HG02610 (cell line): ENCODE results near the gene UGGT1.
"Not testable (repeated sequence)": the region's sequence is repeated elsewhere in the genome, so short reads cannot be mapped to it uniquely, and the experiment has no call there.

Experiments
- ATAC-seq: cut with Tn5 transposase; IDR thresholded peaks from one replicate; pipeline ENCODE4 v1.9.1; 2021; ENCODE audit warnings: mild to moderate bottlenecking, moderate library complexity; ENCODE audit not compliant: unreplicated experiment

The UGGT1 gene

GRCh38 chr2:128169933-128170709 is 79.1 kb downstream of the UGGT1 start:
- no peak for ATAC-seq

DNA sequence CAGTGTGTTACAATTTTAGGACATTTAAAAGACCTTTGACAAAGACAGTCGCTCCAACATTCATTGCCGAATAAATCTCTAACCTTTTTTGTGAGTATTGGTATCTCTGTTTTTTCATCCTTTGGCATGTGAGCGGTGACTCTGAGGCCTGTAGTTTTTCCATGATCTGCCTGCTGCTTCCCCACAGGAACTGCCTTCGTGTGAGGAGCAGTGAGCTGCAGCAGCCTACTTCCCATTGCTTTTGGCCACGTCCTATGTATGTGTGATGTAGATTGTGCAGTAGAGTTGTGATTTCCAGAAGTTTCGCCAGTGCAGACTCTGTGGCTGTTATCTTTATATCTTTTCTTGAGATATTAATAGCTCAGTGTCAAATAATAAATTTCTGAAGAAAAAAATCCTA is 79.8 kb downstream of the UGGT1 start:
- no peak for ATAC-seq

DNA sequence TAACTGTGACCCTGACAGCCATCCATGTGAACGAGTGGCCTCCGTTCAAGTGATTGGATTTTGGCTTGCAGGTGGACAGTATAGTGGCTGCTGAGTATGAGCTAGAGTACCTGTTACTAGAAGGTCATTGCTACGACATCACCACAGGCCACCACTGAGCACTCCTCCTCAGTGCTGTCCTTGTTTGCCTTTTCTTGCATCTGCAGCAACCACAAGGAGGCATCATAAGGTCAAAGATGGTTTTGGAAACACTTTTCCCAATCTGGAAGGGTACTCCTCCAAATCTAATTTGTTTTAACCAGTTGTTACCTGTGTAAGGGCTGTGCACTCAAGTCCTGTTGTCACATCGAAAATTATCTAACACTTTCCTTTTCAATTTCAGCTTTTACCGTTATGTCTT is 81.2 kb downstream of the UGGT1 start:
- ATAC-seq, result no peak

DNA sequence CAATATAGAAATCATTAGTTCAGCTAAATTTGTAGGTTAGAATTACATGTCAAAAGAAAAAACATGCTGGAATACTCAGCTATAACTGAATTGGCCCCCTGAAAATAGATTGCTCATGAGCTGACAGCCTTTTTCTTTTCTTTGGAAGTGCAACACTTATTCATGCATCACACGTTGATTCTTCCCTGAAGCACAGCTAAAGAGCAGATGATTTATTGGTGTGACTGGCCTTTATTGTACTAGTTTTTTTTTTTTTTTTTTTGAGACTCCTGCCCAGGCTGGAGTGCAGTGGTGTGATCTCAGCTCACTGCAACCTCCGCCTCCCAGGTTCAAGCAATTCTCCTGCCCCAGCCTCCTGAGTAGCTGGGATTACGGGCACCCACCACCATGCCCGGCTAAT is 83.1 kb downstream of the UGGT1 start:
- not testable (repeated sequence) for ATAC-seq

DNA sequence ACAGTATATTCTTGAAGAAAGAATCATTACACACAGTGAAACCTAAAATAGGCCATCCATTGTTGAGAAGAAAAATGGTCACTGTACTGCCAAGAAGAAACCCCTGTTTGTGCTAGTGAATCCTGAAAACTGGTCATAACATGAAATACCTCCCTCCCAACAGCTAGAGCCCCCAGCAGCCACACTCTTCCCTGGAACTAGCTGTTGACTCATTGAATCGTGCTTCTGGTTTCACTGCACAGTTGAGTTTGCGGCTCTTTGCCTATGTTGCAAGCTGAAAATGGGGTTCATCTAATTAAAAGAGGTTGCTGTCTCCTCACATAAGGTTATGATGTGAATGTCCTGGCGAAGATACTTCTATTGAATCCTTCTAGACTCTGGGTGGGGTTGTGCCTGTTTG is 86.3 kb downstream of the UGGT1 start:
- no peak for ATAC-seq

DNA sequence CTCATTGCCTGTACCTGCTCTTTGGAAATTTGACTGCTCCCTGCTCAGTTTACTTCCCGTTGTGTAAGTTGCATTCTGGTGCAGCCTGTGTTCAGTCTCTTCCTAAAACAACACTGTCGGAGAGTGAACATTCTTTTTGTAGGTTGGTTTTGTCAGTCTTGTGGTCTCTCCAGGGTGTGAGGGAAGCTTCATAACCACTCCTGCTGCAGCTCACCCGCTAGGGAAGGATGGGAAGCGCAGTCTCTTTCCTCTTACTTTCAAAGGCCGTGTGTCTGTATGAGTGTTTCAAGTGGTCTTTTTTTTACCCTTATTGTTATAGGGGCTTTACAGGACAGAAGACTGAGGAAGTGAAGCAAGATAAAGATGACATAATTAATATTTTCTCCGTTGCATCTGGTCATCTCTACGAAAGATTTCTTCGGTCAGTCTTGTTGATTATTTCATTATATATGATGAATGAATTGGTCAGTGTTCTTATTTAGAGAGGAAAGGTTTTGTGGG is 87.2 kb downstream of the UGGT1 start:
- ATAC-seq, result no peak

GRCh38 chr2:128178650-128179460 is 87.9 kb downstream of the UGGT1 start:
- ATAC-seq, result peak; percentile 62

GRCh38 chr2:128179461-128179755 is 88.4 kb downstream of the UGGT1 start:
- no peak for ATAC-seq

DNA sequence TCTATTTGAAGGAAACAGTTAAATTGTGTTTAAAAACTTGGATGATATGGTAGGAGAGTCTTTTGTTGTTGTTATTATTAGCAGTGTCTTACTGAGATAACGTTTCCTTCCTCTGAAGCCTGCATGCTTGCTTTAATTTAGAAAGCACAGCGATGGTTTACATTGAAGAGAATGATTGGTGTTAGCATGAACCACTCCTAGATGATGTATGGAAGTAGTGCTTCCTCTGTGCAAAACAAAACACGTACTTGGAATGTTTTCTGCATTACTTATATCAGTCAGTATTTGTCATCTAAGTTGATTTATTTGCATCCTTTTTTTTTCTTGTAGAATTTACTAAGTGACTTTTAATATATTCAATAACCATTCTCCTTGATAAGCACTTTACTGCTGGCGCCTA is 89.0 kb downstream of the UGGT1 start:
- ATAC-seq, result no peak

DNA sequence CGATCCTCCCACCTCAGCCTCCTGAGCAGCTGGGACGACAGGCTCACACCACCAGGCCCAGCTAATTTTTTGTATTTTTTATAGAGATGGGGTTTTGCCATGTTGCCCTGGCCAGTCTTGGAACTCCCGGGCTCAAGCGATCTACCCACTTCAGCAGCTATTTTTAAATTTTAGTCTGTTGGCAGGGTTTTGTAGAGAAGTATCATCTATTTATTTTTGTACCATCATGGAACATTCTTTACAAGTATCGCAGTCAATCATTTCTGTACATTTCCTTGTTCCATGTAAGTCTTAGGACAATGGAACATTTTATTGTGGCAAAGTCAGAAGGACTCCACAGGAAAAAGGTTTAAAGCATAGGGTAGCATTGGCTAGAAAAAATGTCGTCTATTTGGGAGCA is 94.6 kb downstream of the UGGT1 start:
- ATAC-seq, result no peak

- ATAC-seq, result no peak
These were observed 96.1 kb downstream of the UGGT1 start for GRCh38 chr2:128187032-128187654.

DNA sequence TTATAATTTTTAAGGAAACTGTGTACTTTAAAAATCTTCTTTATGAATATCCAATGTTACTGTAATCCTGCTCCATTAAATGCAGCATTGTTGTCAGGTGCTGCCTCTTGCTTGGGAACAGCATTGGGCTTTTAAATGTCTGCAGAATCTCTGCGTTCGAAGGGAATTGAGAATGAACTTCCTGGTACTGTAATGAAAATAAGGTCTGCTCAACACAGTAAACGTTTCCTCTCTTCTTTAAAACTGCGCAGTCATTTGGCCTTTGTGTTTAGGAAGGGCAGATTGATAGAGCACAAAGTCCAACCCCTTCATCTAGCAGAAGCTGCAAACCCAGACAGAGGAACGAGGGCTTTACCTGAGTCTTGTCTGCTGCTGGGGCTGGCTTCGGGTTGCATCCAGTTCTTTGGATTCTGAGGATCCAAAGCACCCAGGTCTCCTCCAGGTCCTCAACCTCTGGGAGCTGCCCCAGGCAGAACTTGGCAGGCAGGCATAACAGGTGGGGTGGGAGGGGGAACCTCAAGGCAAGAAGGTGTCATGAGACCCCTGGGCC is 104.5 kb downstream of the UGGT1 start:
- no peak for ATAC-seq

GRCh38 chr2:128196026-128196425 is 105.0 kb downstream of the UGGT1 start:
- peak; percentile 15 for ATAC-seq

DNA sequence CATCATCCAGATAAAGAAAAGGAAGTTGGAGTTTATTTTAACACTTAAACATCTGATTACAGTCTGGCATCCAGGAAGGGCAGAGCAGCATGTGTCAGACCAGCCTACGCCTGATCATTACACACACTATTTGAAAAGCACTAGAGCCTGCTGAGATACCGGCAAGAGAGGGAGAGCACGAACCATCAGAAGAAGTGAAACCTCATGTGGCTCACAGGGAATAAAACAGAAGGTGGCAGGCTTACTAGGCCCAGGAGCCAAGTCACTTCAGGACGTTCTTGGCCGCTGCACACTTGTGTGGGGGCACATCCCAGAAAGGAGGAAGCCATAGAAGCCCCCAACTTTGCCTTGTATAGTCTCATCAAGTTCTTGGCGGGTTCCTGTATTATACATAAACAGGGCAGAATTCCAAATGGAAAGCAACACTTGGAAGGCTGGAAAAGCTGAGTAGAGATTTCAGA is 105.5 kb downstream of the UGGT1 start:
- ATAC-seq, result peak; percentile 48

DNA sequence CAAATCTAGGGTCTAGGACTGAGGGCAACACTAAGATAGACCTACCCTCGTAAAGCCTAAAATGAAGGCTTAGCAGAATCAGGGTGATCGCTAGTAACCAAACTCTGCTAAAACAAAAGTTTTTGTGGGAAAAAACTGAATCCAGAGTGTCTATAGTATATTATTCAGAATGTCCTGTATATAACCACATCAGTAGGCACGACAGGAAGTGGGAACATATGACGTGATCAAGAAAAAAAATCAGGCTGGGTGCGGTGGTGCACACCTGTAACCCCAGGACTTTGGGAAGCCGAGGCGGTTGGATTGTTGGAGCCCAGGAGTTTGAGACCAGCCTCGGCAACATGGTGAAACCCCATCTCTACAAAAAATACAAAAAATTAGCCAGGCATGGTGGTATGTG is 106.1 kb downstream of the UGGT1 start:
- ATAC-seq, result no peak

- ATAC-seq, result no peak
These were observed 107.7 kb downstream of the UGGT1 start for GRCh38 chr2:128198656-128199055.

- no peak for ATAC-seq
These were observed 108.1 kb downstream of the UGGT1 start for GRCh38 chr2:128199141-128199540.

- no peak for ATAC-seq
These were observed 111.8 kb downstream of the UGGT1 start for GRCh38 chr2:128202791-128203190.

DNA sequence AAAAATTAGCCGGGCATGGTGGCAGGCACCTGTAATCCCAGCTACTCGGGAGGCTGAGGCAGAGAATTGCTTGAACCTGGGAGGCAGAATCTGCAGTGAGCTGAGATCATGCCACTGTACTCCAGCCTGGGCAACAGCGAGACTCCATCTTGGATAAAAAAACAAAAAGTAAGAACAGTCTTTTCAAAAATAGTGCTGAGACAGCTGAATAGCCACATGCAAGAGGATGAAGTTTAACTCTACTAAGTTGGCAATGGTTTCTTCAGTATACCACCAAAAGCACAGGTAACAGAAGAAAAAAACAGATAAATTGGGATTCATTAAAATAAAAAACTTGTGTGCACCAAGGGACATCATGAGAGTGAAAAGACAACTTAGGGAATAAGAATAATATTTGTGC is 115.2 kb downstream of the UGGT1 start:
- ATAC-seq, result no peak

DNA sequence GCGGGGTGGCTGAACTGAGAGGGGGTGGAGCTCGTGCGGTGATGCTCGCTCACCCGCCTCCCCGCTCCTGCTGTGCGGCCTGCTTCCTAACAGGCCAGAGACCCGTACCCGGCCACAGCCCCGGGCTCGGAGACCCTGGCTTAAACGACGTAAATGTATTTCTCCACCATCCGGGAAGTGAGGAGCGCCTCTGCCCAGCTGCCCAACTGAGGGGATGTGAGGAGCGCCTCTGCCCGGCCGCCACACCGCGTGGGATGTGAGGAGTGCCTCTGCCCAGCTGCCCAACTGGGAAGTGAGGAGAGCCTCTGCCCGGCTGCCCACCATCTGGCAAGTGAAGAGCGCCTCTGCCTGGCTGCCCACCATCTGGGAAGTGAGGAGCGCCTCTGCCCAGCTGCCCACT is 117.0 kb downstream of the UGGT1 start:
- ATAC-seq, result no peak

GRCh38 chr2:128208631-128209324 is 117.8 kb downstream of the UGGT1 start:
- not testable (repeated sequence) for ATAC-seq
